HPDE6-E6E7 (cell line): ENCODE data around the gene PIEZO2.
"Not testable (repeated sequence)": the region's sequence is repeated elsewhere in the genome, so short reads cannot be mapped to it uniquely, and the experiment has no call there.

ENCODE experiments used
- DNase-seq: peaks from one replicate; pipeline ENCODE4 v3.0.0; 2011; ENCODE audit warnings: missing footprints; ENCODE audit errors: extremely low spot score

Gene PIEZO2

GRCh38 chr18:11149441-11150270 is at the start of gene PIEZO2:
Gene PIEZO2, minus strand, starts transcription at chr18:11149569. Its CDS starts 981 bp downstream, at chr18:11148588.
- DNase-seq = no peak

- DNase-seq = no peak
Observed at GRCh38 chr18:11183637-11184036, 34.3 kb upstream of the PIEZO2 start.

- DNase-seq = not testable (repeated sequence)
Observed at GRCh38 chr18:11181629-11182028, 32.3 kb upstream of the PIEZO2 start.

GRCh38 chr18:11179959-11180519 is 30.7 kb upstream of the PIEZO2 start:
- DNase-seq = no peak

GRCh38 chr18:11178951-11179549 is 29.7 kb upstream of the PIEZO2 start:
- no peak for DNase-seq

- DNase-seq = no peak
Observed at GRCh38 chr18:11177382-11177781, 28.0 kb upstream of the PIEZO2 start.

- DNase-seq = no peak
Observed at GRCh38 chr18:11176481-11176881, 27.1 kb upstream of the PIEZO2 start.

GRCh38 chr18:11175266-11175979 is 26.1 kb upstream of the PIEZO2 start:
- DNase-seq = no peak

GRCh38 chr18:11174179-11174578 is 24.8 kb upstream of the PIEZO2 start:
- DNase-seq = not testable (repeated sequence)

GRCh38 chr18:11167778-11168177 is 18.4 kb upstream of the PIEZO2 start:
- DNase-seq = no peak

- no peak for DNase-seq
Observed at GRCh38 chr18:11165952-11166351, 16.6 kb upstream of the PIEZO2 start.

- no peak for DNase-seq
Observed at GRCh38 chr18:11165138-11165537, 15.8 kb upstream of the PIEZO2 start.

- no peak for DNase-seq
Observed at GRCh38 chr18:11163665-11164064, 14.3 kb upstream of the PIEZO2 start.

- DNase-seq = no peak
Observed at GRCh38 chr18:11162889-11163288, 13.5 kb upstream of the PIEZO2 start.

- no peak for DNase-seq
Observed at GRCh38 chr18:11162462-11162861, 13.1 kb upstream of the PIEZO2 start.

- DNase-seq = no peak
Observed at GRCh38 chr18:11160313-11160712, 10.9 kb upstream of the PIEZO2 start.

- DNase-seq = no peak
Observed at GRCh38 chr18:11159844-11160243, 10.5 kb upstream of the PIEZO2 start.

- DNase-seq = no peak
Observed at GRCh38 chr18:11156978-11157377, 7.6 kb upstream of the PIEZO2 start.

GRCh38 chr18:11155034-11155759 is 5.8 kb upstream of the PIEZO2 start:
- DNase-seq = no peak

- no peak for DNase-seq
Observed at GRCh38 chr18:11154368-11154989, 5.1 kb upstream of the PIEZO2 start.

- DNase-seq = no peak
Observed at GRCh38 chr18:11153097-11153496, 3.7 kb upstream of the PIEZO2 start.
